Kidney (tissue), 14 donors: ENCODE results near the gene ZNF423. TPM values are rescaled to one million over a fixed set of nuclear protein-coding genes. Genes with fewer than 3 reads are reported as not detected.

ENCODE experiments used
- DNase-seq, 5 donors: peaks; one replicate each; pipeline ENCODE4 v3.0.0-alpha.2; 2013 to 2020
- FAIRE-seq: peaks from 2 replicates; lab custom pipeline; 2012; peaks lifted over from hg19 to GRCh38; lab: Jason Lieb, UNC
- H3K27ac ChIP-seq, 2 donors: one replicate each; pipeline ENCODE4 v1.7.0; 2013; ENCODE audit warnings: low read depth in 2 of 2, low read length in 2 of 2, inconsistent platforms in 1 of 2
- H3K27me3 ChIP-seq: one replicate; pipeline ENCODE4 v1.7.1; 2013; ENCODE audit warnings: low read length, inconsistent platforms; ENCODE audit not compliant: control insufficient read depth, insufficient read depth
- H3K36me3 ChIP-seq, 3 donors: one replicate each; pipeline versions ENCODE4 v1.7.0 to v1.7.1; 2013; ENCODE audit warnings: low read length in 3 of 3, control low read depth in 1 of 3, inconsistent platforms in 1 of 3; ENCODE audit not compliant: insufficient read depth in 3 of 3, control insufficient read depth in 2 of 3
- H3K4me1 ChIP-seq, 3 donors: one replicate each; pipeline versions ENCODE4 v1.7.0 to v1.7.1; 2013; ENCODE audit warnings: low read length in 3 of 3, inconsistent platforms in 1 of 3, low read depth in 1 of 3; ENCODE audit not compliant: control insufficient read depth in 2 of 3, insufficient read depth in 2 of 3
- H3K4me3 ChIP-seq, 3 donors: one replicate each; pipeline versions ENCODE4 v1.7.0 to v1.8.1; 2013; ENCODE audit warnings: low read length in 3 of 3, control low read depth in 1 of 3, inconsistent platforms in 1 of 3
- H3K9ac ChIP-seq, 3 donors: one replicate each; pipeline versions ENCODE4 v1.7.0 to v1.7.1; 2013; ENCODE audit warnings: low read length in 3 of 3, control low read depth in 1 of 3, inconsistent platforms in 1 of 3
- H3K9me3 ChIP-seq, 3 donors: one replicate each; pipeline versions ENCODE4 v1.7.0 to v1.7.1; 2013; ENCODE audit warnings: low read length in 3 of 3, control low read depth in 1 of 3, inconsistent platforms in 1 of 3; ENCODE audit not compliant: control insufficient read depth in 2 of 3, insufficient read depth in 1 of 3
- intact Hi-C: fragments of 100-400 bp; cut with DNase I; formaldehyde crosslinking; loops from one replicate; pipeline ENCODE4 v1.11.1; 2022
- polyA plus RNA-seq: library from polyadenylated mRNA; stranded (reverse); fragments of 350-450 nt; fragmentation: Illumina TruSeq; extraction: RNeasy Lipid Tissue Mini Kit (QIAGEN cat#74804); gene quantifications from one replicate; pipeline ENCODE4 v1.2.3, GENCODE V29; 2014; ENCODE audit warnings: low read depth, low replicate concordance; ENCODE audit not compliant: insufficient read depth
- total RNA-seq: library from RNA; stranded (reverse); fragmentation: NEBNext Ultra II Directional; extraction: Animal tissue kit (Norgen Biotek cat#: 25700); gene quantifications from one replicate; pipeline ENCODE4 v1.2.1, GENCODE V29; 2021
- TF ChIP-seq, protein P1 (sequence below): IDR thresholded peaks from 3 replicates; pipeline ENCODE4 v1.5.1; 2012; ENCODE audit warnings: mild to moderate bottlenecking, moderate library complexity, borderline replicate concordance; ENCODE audit not compliant: insufficient read depth; ENCODE audit errors: extremely low read depth
- donor health status: control.
- donor health status: control.
- donor health status: control.
- donor health status: control.
- donor health status: control.
- donor health status: DM: yes; HTN: yes; CAD: no.
- donor health status: Normal renal cell carcinoma (clear cell type).

Gene ZNF423
- total and polyA plus RNA-seq, 2 donors from 2014 or later, result 2.0 to 8.4 TPM

- H3K9me3 ChIP-seq, result peaks cover 0 to 8% (median 0%) of the 10 kb centered on the region in 3 donors
- H3K27me3 ChIP-seq, result no peaks in the 10 kb centered on the region
- intact Hi-C loops, result no loop called here
- H3K27ac ChIP-seq, result no peak overlapping the region
- TF ChIP-seq, protein P1, sequence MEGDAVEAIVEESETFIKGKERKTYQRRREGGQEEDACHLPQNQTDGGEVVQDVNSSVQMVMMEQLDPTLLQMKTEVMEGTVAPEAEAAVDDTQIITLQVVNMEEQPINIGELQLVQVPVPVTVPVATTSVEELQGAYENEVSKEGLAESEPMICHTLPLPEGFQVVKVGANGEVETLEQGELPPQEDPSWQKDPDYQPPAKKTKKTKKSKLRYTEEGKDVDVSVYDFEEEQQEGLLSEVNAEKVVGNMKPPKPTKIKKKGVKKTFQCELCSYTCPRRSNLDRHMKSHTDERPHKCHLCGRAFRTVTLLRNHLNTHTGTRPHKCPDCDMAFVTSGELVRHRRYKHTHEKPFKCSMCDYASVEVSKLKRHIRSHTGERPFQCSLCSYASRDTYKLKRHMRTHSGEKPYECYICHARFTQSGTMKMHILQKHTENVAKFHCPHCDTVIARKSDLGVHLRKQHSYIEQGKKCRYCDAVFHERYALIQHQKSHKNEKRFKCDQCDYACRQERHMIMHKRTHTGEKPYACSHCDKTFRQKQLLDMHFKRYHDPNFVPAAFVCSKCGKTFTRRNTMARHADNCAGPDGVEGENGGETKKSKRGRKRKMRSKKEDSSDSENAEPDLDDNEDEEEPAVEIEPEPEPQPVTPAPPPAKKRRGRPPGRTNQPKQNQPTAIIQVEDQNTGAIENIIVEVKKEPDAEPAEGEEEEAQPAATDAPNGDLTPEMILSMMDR, result no peak
- no peak for FAIRE-seq
- no peak overlapping the region for H3K9ac ChIP-seq
- no peaks in the 10 kb centered on the region for H3K36me3 ChIP-seq
- H3K4me3 ChIP-seq, result no peak overlapping the region
- H3K4me1 ChIP-seq, result no peaks in the 10 kb centered on the region
- no peak for DNase-seq
Measured at GRCh38 chr16:49675413-49675812, 180.5 kb downstream of the ZNF423 start.

- Histone ChIP-seq H3K9me3 (peaks cover 0 to 3% (median 0%) of the 10 kb centered on the region in 3 donors), H3K27ac (no peak overlapping the region), H3K36me3 (no peaks in the 10 kb centered on the region), H3K4me3 (no peak overlapping the region), H3K4me1 (no peaks in the 10 kb centered on the region), H3K27me3 (no peaks in the 10 kb centered on the region), H3K9ac (no peak overlapping the region)
- TF ChIP-seq, protein P1, result no peak
- DNase-seq, result no peak
- FAIRE-seq, result no peak
- intact Hi-C loops, result no loop called here
Measured at GRCh38 chr16:49674990-49675389, 180.9 kb downstream of the ZNF423 start.

- Histone ChIP-seq H3K4me3 (no peak overlapping the region), H3K27ac (no peak overlapping the region), H3K9ac (no peak overlapping the region), H3K4me1 (no peaks in the 10 kb centered on the region), H3K36me3 (no peaks in the 10 kb centered on the region), H3K9me3 (no peaks in the 10 kb centered on the region), H3K27me3 (no peaks in the 10 kb centered on the region)
- TF ChIP-seq, protein P1, result no peak
- intact Hi-C loops, result no loop called here
- FAIRE-seq (no peak), DNase-seq (peak in 4 of 5 donors; percentile 67 to 77 (median 72))
Measured at GRCh38 chr16:49674351-49674851, 181.5 kb downstream of the ZNF423 start.

DNA sequence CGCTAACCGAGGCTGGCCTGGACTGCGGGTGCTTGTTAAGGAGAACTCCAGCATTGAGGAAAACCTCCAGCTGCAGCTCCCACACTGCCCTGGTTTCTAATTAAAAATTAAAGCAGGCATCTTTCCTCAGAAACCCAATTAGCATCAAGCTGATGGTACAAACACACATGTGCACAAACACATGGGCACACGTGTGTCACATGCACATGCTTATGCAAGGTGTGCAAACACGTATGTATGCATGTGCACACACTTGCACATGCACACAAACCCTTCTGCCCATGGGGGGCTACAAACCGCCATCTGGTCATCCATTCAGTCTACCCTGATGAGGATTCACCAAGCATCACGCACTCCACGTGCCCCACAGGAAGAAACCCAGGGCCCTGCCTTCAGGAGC, 182.5 kb downstream of the ZNF423 start:
- no peaks in the 10 kb centered on the region for H3K27me3 ChIP-seq
- no peaks in the 10 kb centered on the region for H3K9me3 ChIP-seq
- H3K4me1 ChIP-seq, result no peaks in the 10 kb centered on the region
- no peak overlapping the region for H3K4me3 ChIP-seq
- TF ChIP-seq, protein P1, result no peak
- DNase-seq, result no peak
- no peak for FAIRE-seq
- H3K27ac ChIP-seq, result no peak overlapping the region
- no peak overlapping the region for H3K9ac ChIP-seq
- H3K36me3 ChIP-seq, result no peaks in the 10 kb centered on the region
- intact Hi-C loops, result no loop called here
